Fibroblast of villous mesenchyme (primary cell): ENCODE results near the gene GP9. TPM values are rescaled to one million over a fixed set of nuclear protein-coding genes. Genes with fewer than 3 reads are reported as not detected.

Source experiments
- DNase-seq: peaks from one replicate; pipeline ENCODE4 v3.0.0-alpha.2; 2010; ENCODE audit warnings: low read depth
- H3K4me3 ChIP-seq: 2 replicates; pipeline ENCODE4 v1.5.1; 2011; ENCODE audit warnings: low read depth, mild to moderate bottlenecking, low read length
- total RNA-seq: library from RNA; depleted of rRNA; stranded (reverse); fragments of >200 nt; gene quantifications from 2 replicates; pipeline ENCODE4 v1.2.3, GENCODE V29; 2012
- TF ChIP-seq, protein P1 (sequence below): IDR thresholded peaks from 2 replicates; pipeline ENCODE4 v1.5.1; 2012; ENCODE audit warnings: low read depth, mild to moderate bottlenecking, low read length; ENCODE audit not compliant: insufficient read depth

Gene GP9
- total RNA-seq, 1 donor, result not detected

DNA sequence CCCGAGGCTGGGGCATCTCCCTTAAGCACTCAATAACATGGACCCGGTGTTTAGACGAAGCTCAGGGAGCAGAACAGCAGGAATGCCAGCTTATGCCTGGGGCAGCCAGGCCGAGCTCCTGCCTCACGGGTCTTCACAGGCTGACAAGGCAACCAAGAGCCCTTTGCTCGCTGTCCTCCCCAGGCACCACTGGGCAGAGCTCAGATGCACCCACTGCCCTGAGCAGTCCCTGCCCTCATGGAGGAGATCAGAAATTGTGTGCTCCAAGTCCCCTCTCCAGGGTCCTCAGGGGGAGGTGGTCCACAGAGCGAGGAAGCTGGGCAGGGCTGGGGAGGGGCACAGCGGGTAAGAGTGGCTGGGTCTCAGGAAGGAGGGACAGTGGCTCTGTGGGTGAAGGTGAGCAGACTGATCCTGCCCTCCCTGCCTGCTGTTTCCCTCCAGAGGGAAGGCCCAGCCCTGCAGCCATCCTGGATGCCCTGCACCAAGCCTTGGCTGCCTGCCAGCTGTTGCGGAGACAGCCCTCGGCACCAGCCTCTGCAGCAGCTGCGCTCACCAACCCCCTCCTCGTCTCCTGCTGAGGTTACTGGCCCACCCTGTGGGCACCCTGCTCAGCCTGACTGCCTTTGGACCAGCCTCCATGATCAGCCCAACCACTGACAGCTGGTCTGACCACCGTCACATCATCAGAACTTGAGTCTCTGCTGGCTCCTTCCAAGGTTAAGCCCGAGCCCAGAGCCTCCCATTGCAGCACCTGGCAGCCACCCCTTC is 21.1 kb upstream of the GP9 start:
- TF ChIP-seq, protein P1, sequence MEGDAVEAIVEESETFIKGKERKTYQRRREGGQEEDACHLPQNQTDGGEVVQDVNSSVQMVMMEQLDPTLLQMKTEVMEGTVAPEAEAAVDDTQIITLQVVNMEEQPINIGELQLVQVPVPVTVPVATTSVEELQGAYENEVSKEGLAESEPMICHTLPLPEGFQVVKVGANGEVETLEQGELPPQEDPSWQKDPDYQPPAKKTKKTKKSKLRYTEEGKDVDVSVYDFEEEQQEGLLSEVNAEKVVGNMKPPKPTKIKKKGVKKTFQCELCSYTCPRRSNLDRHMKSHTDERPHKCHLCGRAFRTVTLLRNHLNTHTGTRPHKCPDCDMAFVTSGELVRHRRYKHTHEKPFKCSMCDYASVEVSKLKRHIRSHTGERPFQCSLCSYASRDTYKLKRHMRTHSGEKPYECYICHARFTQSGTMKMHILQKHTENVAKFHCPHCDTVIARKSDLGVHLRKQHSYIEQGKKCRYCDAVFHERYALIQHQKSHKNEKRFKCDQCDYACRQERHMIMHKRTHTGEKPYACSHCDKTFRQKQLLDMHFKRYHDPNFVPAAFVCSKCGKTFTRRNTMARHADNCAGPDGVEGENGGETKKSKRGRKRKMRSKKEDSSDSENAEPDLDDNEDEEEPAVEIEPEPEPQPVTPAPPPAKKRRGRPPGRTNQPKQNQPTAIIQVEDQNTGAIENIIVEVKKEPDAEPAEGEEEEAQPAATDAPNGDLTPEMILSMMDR, result no peak
- no peak for DNase-seq

DNA sequence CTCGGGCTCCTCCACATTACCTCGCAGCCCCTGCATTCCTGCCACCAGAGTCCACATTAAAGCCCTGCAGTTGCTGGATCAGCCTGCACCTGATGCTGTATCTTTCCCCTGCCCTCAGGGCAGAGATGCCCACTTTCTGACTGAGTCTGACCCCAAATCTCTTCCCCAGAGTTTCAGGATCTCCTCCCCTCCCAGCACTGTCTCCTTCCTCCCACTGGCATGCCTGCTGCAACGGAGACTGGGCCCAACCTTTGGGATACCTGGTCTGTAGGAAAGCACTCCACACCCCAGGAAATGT is 20.6 kb upstream of the GP9 start:
- TF ChIP-seq, protein P1, result no peak
- no peak overlapping the region for H3K4me3 ChIP-seq
- DNase-seq, result no peak

More for the DNA sequence above, 21.1 kb upstream of the GP9 start:
- H3K4me3 ChIP-seq, result no peak overlapping the region

DNA sequence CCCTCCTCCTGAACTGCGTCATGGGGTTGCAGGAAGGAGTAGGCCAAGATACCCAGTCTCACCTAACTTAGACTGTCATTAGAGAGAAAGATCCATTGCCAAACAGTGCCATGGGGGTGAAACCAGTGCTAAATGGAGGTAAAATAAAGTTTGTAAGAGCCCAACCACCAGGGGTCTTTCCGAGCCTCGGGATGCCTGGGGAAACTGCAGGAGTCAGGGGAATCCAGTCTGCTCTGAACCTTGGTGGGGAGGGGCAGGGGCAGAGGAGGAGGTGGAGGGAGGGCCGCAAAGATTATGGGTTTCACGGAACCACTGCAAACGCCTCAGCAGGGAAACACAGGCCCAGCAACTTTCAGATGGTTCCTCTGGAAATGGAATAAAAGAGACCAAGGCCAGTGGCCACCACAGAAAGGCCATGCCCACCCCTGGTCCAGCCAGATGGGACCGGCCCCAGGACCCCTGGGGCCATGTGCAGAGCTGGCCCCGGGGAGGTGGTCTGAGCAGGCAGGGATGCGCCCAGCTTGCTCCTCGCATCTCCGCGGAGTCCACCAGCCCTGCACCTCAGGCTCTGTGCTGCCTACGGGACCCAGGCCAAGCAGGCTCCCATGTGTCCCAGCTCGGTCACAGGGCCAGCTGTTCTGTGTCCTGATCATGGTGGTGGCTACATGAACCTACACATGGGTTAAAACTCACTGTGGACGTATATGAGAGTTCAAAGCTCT is 19.8 kb upstream of the GP9 start:
- DNase-seq, result no peak

DNA sequence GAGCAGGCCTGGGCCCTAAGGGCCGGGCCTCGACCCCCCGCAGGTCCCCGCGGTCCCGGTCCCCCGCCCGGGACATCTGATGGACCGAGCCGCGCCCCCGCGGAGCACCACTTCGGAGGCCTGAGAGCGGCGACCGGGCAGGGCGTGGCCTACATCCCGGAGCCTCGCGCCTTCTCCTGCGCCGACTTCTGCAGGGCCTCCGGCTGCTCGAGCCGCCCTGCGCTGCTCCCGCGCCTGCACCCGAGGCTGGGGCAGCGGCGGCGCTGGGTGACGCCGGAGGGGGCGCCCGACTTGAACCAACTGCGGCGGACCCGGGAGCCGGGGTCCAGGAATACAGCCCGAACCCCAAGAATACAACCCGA is 14.9 kb upstream of the GP9 start:
- TF ChIP-seq, protein P1, result no peak
- no peak for DNase-seq
- no peak overlapping the region for H3K4me3 ChIP-seq

More for the DNA sequence above, 19.8 kb upstream of the GP9 start:
- TF ChIP-seq, protein P1, result no peak
- no peak overlapping the region for H3K4me3 ChIP-seq

DNA sequence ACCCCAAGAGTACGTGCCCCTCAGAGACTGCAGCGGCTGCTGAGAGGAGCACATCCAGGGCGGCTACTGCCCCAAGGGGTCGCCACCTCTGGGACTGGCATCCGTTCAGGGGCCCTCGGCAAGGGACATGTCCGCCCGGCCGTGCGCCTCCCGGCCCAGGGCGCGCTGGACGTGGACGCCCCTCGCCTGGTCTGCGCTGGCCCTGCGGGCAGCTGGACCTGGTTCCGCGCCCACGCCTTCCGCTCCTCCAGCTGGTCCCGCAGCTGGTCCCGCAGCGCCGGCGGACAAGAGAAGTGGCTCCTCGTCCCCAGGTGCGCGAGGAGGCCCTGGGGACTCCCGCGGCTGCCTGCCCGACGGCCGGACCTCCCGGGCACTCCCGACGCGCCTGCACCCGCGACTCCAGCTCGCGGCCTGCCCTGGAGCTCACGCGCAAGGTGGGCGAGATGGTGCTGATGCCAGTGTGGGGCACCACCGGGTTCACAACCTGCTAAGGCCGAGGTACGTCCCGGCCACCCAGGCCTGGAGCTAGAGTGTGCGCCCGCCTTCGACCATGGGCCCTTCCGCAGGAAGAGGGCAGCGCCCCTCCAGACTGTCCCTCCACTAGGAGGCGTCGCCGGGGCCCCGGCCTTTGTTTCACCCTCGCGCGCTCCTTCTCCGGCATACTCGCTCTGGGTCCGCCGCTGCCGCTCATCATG is 14.4 kb upstream of the GP9 start:
- TF ChIP-seq, protein P1, result no peak
- H3K4me3 ChIP-seq, result no peak overlapping the region
- DNase-seq, result no peak

DNA sequence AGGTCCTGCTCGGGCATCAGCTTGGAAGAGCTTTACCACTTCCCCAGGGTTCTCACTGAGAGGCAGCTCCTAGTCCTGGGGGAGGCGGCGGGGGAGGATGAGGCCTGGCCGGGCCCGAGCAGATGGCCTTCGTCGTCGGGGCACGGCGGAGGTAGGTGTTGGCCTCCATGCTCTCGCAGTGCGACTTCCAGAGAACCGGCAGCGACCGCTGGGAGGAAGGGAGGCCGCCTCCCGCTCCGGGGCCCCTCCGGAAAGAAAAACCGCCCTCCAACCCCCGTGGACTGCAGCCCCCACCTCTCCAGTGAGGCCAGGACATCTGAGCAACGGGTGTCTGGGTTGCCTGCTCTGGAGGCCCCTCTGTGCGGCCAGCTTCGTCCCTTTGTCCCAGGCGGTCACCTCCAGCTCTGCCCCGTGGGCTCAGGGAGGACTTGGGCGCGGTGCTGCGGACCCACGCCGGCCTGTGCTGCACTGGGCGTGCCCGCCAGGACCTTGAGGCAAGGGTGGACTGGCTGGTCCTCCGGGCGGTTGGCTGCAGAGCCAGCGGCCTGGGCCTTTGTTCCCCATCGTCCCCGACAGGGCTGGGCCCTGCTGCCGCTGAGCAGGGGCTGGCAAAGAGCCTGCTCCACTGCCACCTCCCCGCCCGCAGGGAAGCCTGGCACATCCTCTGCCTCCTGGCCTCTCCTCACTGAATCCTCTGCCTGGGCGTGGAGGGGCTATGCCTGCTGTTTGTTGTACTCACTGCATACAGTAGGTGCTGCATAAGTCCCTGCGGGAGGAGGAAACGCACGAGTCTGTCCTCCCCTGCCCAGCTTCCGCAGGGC is 13.6 kb upstream of the GP9 start:
- TF ChIP-seq, protein P1, result no peak

More for the DNA sequence above, 13.6 kb upstream of the GP9 start:
- no peak overlapping the region for H3K4me3 ChIP-seq
- DNase-seq, result no peak
